GM19372 (cell line): Measurements from ENCODE around the gene PCNX3.

Experiments used
- ATAC-seq: cut with Tn5 transposase; IDR thresholded peaks from one replicate; pipeline ENCODE4 v1.9.1; 2021; ENCODE audit warnings: mild to moderate bottlenecking, low read depth, moderate library complexity; ENCODE audit not compliant: unreplicated experiment

The PCNX3 gene

GRCh38 chr11:65580031-65580692, 35.4 kb upstream of the PCNX3 start:
- ATAC-seq, result no peak

- no peak for ATAC-seq
Measured at GRCh38 chr11:65580756-65581155, 34.8 kb upstream of the PCNX3 start.

GRCh38 chr11:65581928-65582327, 33.6 kb upstream of the PCNX3 start:
- no peak for ATAC-seq

GRCh38 chr11:65583589-65583988, 32.0 kb upstream of the PCNX3 start:
- no peak for ATAC-seq

GRCh38 chr11:65584106-65584505, 31.5 kb upstream of the PCNX3 start:
- ATAC-seq, result no peak

- no peak for ATAC-seq
Measured at GRCh38 chr11:65584723-65585171, 30.8 kb upstream of the PCNX3 start.

GRCh38 chr11:65585396-65586246, 30.0 kb upstream of the PCNX3 start:
- ATAC-seq, result no peak

GRCh38 chr11:65586247-65586630, 29.3 kb upstream of the PCNX3 start:
- no peak for ATAC-seq

- ATAC-seq, result no peak
Measured at GRCh38 chr11:65586676-65587075, 28.9 kb upstream of the PCNX3 start.

GRCh38 chr11:65588199-65589054, 27.1 kb upstream of the PCNX3 start:
- peak; percentile 73 for ATAC-seq

GRCh38 chr11:65589444-65590239, 25.9 kb upstream of the PCNX3 start:
- ATAC-seq, result no peak

GRCh38 chr11:65590240-65590738, 25.3 kb upstream of the PCNX3 start:
- ATAC-seq, result no peak

GRCh38 chr11:65591939-65592857, 23.4 kb upstream of the PCNX3 start:
- ATAC-seq, result no peak

GRCh38 chr11:65592858-65593517, 22.6 kb upstream of the PCNX3 start:
- ATAC-seq, result no peak

- no peak for ATAC-seq
Measured at GRCh38 chr11:65593518-65594414, 21.8 kb upstream of the PCNX3 start.

- ATAC-seq, result no peak
Measured at GRCh38 chr11:65595131-65595530, 20.4 kb upstream of the PCNX3 start.

GRCh38 chr11:65595543-65596281, 19.9 kb upstream of the PCNX3 start, which contains the start of gene KCNK7:
TSS of gene KCNK7 (minus strand) at chr11:65595800. CDS start at chr11:65595772, 28 bp downstream.
- ATAC-seq, result no peak
